Stimulated activated CD8-positive, alpha-beta memory T cell treated with anti-CD3 and anti-CD28 coated beads, Interleukin-15, amount 100 ng/mL, for 1 hour (primary cell): ENCODE results near the gene C1R.

ENCODE experiments used
- DNase-seq: peaks from one replicate; pipeline ENCODE4 v3.0.0-alpha.2; 2020; ENCODE audit warnings: low read depth

Gene C1R

DNA sequence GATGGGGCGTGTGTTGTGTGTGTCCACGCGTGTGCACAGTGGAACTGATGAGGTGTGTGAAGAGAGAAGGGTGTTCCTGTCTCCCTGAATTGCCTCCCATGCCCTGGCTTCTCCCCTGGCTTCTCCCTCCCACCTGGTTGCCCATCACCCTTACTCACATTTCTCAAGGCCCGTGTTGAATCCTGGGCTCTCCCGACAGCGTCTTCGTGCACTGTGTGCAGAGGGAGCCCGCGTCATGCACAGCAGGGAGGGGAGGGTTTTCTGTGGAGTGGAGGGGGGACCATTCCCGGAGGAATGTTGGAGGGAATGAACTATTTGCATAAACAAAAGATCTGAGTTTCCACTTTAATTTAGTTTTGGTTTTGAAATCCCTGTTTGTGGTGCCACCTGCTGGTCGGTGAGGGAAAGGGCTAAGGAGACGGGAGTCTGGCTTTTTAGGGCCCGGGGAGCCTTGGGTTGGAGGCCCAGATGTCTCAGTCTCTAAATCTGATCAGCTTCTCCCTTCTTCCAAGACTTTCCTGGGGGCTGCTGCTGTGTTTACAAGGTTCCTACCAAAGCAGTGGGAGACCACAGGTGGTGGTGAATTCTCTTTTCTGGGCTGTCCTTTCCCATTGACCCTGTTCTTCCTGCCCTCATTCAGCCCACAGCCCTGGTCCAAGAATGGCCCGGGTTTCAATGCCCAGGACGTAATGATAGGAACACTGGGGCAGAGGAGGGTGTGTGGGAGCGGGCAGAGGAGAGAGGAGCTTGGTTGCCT, at the start of gene C1R:
Gene C1R (minus strand): TSS at position 217 of the 757 bp plus-strand sequence. CDS start 57 bp downstream, at position 160.
- peak; percentile 46 for DNase-seq

DNA sequence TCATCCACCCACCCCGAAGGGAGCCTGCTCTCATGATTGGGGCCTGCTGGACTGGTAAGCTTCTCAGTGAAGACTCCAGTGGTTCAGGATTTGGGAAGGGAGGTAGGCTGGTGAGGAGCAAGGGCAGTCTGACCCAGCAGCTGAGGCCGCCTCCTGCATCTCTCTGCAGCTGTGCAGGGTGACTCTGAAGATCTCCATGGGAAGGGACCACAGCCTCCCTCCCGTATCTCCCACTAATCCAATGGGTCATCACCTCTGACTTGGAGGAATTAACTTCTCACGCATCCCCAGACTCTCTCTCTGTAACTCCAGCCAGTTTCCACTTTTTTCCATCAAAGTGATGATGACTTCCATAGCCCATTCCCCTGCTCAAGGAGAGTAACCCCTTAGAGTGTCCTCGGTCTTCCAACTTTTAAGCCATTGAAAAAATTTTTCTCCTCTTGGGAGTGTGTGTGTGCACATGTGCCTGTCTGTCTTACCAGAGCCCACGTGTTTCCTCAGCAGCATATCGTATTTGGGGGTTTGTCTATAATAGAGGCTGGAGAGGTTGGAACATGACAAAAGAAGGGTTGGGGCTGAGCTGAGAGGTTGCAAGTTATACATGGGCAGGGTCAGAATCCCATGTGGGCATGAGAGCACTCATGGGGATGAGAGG, 49.2 kb upstream of the C1R start:
- no peak for DNase-seq

DNA sequence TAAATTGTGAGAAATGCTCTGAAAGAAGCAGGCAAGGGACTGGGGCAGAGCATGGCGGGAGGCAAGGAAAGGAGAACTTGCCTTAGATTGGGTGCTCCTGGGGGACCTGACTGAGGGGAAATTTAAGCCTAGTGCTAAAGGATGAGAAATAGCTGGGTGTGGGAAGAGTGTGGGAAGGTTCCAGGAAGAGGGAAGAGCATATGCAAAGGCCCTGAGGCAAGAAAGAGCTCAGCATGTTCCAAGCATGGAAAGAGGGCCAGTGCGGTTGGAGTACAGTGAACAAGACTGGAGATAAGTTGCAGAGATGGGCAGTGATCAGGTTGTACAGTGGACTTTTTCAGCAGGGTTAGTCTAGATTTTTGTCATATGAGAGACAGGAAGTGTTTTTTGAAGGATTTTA, 47.0 kb upstream of the C1R start:
- no peak for DNase-seq

GRCh38 chr12:7137908-7138307, 45.7 kb upstream of the C1R start:
- no peak for DNase-seq

- no peak for DNase-seq
These were observed 44.4 kb upstream of the C1R start for GRCh38 chr12:7136676-7137075.

DNA sequence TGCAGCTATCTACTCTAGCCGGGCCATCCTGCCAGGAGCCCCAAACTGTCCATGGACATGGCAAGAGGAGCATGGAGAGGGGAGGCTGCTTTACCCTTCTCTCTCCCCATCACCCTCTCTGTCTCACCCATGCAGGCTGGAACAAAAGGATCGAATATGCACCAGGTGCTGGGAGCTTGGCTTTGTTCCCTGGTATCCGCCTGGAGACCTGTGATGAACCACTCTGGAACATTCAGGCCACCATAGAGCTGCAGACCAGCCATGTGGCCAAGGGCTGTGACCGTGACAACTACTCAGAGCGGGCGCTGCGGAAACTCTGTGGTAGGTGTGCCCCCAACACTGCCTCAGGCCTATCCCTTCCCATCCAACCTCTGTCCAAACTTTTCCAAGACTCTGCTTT, 43.8 kb upstream of the C1R start:
- no peak for DNase-seq

DNA sequence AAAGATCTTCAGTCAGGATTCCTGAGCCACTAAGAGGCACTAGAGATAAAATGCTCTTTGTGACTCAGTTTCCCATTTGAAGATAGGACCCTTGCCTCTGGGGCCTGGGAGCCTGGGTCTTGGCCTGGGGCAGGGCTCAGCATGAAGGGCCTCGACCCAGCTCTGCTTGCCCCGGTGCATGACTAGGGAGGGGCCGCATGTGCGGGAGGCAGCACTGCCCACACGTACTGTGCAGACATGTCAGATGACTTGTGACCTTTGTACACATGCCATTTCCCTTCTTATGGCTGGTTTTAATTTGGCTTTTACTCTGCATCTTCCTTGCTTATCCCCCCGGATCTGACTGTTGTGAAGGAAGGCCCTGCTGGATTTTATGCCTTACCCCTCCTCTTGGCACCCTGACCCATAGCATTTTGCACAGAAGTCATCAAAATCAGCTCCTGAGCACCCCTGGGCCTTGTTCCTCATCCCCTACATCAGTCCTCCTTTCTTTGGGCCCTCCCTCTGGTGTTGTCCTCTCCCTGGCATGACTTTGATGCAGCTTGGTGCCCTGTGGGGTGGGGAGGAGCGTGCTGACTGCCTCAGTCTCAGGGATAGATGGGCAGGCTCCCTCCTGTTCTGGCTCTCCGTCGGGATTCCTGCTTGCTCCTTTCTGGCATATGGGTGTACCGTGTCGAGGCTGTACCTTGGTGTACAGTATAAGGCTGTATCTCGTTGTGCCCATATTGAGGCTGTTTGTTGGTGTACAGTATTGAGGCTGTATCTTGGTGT, 42.3 kb upstream of the C1R start:
- DNase-seq, result no peak

GRCh38 chr12:7131502-7131866, 39.2 kb upstream of the C1R start:
- DNase-seq, result no peak

- DNase-seq, result no peak
These were observed 38.7 kb upstream of the C1R start for GRCh38 chr12:7130701-7131501.

DNA sequence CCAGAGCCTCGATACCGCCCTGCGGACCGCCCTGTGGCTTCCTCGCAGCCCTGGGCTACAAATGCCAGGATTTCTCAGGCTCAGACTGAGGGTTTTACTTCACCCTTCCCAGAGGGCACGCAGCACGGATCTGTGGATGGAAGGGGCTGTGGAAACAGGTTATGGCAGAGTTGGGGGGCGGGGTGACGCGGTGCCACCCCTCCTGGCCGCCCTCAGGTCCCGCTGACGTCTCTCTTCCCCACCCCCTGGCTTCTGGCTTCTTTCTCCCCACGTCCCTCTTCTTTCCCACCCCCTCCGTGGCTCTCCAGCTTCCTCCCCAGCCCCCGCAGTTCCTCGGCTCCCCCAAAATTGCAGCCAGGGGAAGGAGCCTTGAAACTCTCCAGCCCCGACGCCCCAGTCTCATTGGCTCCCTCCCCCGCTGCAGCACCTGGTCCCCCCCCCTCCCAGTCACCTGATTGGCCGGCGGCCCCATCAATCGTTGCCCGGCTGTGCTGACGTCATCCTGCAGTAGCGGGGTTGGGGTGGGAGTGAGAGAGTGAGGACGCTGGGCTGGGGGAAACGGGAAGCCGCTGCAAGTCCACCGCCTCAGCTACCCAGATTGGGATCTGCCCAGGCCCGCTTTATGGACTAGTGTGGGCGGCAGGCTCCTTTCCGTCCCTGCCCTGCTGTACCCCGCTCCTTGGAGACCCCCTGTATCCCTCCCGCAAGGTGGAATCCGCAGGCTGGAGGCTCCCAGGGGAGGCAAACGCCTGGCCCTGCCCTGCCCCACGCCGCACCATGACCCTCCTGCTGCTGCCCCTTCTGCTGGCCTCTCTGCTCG, 37.8 kb upstream of the C1R start, which contains the start of gene CLSTN3:
Gene CLSTN3 (plus strand): TSS at position 500 of the 820 bp plus-strand sequence. CDS start 278 bp downstream, at position 778.
- DNase-seq, result peak; percentile 68

GRCh38 chr12:7129287-7129871, 37.1 kb upstream of the C1R start:
- DNase-seq, result no peak

DNA sequence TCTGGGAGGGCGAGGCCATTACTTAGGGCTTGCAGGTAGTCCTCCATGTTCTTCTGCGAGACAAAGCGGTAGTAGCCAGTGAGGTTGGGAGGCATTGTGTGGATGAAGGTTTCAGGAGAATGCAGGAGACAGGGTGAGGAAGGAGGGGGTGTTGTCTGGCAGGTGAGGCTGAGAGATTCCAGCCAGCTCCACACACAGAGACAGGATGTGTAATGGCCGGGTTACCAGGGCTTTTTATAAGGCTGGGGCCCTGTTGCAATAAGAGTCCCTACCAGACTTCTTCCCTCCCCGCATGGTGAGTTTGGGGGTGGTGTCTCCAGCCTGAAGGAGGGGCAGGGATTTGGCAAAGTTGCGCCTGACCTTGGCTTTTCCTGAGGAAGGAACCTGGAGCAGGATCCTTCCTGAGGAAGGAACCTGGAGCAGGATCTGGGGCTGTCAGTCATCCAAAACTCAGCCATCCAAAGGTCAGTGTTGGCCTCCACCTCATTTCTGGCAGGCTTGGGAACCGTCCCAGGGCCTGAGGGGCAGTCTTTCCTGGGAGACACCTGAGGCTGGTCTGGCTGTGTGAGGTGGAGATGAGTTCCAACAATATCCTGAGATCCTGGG, 36.5 kb upstream of the C1R start, which contains the start of gene RBP5:
Gene RBP5 (minus strand): TSS at position 209 of the 606 bp plus-strand sequence. CDS start 114 bp downstream, at position 95.
- no peak for DNase-seq

DNA sequence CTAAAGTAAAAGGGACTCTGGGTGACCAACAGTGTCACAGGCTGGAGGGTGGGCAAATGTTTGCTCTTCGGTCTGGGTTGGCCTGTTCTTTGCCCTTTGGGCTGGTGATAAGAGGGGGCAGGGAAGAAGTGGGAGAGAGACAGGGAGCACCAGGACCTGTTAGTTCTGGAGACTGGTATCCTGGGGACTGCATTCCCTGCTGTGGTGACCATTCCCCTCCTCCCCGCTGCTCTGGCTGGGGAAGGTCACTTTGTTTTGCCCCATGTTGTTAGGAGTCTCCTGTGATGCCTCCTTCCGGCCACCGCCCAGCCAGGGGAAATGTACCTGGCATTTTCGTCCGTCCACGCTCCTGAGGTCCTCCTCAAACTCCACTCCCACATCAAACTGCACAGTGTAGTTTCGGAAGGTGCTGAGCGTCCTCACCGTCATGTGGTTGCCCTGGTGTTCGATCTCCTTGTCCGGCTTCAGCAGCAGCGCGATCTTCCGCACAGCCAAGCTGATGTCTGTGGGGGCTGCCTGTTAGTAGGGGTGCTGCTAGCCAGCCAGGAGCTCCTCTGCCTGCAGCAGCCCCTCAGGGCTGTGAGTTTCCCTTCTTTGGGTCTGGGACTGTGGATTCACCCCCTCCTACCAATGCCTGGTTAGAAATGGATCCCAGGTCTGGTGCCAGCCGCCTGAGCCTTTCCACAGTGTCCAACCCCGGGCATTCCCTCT, 35.8 kb upstream of the C1R start:
- no peak for DNase-seq

GRCh38 chr12:7125632-7126227, 33.5 kb upstream of the C1R start:
- no peak for DNase-seq

DNA sequence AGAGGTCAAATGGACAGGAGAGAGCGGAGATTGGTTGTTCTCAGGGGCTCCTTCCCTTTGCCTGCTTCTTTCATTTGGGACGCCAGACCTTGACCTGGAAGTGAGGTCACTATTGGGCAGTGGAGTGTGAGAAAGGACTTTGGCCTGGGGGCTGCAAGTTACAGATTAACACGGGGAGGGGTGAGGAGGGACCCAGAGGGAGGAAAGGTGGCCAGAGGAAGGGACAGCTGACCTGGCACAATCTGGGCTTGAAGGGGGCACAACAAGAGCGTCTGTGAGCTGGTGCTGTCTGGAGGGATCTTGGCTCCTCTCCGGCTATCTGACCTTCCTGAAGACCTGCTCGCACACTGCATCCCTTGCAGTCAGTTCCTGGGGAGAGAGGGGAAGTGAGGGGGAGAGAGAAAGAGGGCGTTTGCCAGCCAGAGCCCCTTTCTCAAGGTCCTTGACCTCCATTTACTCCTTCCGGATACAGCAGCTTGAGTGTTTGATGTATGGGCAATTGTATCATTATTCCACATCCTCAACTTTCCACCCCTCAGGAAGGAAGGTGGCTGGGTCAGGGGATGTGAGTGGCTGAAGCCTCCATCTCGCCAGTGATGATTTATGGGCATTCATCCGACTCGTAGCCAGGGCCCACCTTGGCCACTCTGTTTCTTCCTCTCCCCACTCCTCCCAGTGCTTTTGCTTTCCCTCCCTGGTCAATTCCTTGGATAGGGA, 31.7 kb upstream of the C1R start:
- DNase-seq, result no peak

DNA sequence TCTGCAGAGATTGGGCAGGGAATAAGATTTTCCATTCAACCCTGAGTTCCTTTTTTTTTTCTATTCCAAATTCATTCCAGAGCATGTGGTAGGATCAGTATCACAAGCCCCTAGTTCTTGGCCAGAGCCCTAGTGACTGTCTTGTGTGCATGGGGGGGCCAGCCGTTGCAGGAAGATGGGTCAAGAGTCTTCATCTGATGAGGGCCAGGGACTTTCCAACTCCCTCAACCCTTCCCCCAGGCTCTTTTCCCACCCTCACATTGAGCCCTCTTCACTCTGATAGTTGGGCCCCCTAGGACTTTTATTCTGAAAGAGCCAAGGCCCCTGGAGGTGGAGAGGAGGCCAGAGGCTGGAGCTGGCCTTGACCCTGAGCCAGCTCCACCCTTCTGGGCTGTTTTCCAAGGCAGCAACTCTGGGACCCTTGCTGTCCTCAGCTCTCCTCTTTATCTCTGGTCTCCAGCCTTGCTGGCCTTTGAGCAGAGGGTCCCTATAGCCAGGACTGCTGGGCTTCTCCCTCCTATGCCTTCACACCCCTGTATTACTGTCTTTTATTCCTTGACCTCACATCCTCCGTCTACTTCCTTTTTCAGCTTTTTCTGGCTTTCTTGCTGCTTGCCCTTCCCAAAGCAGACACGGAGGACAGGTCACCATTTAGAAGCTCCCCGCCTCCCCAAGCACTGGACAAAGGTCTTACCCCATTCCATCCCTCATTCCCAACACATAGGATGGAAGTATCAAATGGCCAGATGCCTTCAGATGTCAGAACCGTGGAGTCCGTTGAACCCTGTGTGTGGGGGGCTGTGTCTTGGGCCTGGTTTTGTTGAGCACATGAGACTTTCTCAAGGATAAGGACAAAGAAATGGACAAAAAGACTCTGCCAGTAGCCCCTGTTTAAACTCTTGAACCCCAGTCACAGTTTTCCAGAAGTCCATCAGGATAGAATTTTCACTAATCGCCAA, 30.8 kb upstream of the C1R start:
- no peak for DNase-seq

DNA sequence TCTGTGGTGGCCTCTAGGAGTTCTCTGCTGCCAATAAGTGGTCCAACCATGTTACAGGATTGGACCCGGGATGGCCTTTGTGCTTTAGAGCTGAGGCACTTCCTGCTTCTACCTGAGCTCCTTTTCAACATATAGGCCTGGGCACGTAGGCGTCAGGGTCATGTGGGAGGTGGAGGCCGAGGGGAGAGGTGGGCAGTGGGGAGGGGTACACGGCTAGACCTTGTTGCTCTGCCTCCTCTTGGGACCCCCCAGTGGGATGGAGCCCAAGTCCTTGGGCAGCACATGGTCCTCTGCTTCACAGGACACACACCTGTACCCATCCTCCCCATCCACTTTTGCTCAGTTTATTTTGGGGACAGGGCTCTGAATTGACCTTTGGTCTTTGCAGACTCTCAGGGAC, 29.1 kb upstream of the C1R start:
- DNase-seq, result no peak
